ENCODE results near the gene ADCYAP1R1. TPM values are rescaled to one million over a fixed set of nuclear protein-coding genes. Genes with fewer than 3 reads are reported as not detected.

Gene ADCYAP1R1
- total and polyA plus RNA-seq, 2 donors (not counting 1 experiment from before 2014, with no cell fraction given): not detected

- no peak overlapping the region for H3K27ac Mint-ChIP-seq
- no peak for TF ChIP-seq EZH2 (IDR thresholded peaks at IDR 0.05; ENCODE audit: borderline replicate concordance, insufficient read depth, low read depth, low read length, poor library complexity, severe bottlenecking)
- no peak for TF ChIP-seq CTCF (IDR thresholded peaks at IDR 0.05)
- Histone ChIP-seq H3K9ac (ENCODE audit: low read length) (no peak overlapping the region), H3K79me2 (ENCODE audit: control insufficient read depth, insufficient read depth, low read length) (no peaks in the 10 kb centered on the region), H3K4me2 (replicated peaks; ENCODE audit: low read depth, low read length, poor library complexity, severe bottlenecking) (no peak overlapping the region), H4K20me1 (ENCODE audit: control insufficient read depth, insufficient read depth, low read length, poor library complexity, severe bottlenecking) (no peaks in the 10 kb centered on the region), H2AFZ (ENCODE audit: insufficient read depth, low read depth, low read length, poor library complexity, severe bottlenecking) (no peak overlapping the region), H3K4me1 (ENCODE audit: control insufficient read depth in 2 of 2, insufficient read depth in 2 of 2, low read length in 2 of 2) (no peaks in the 10 kb centered on the region), H3K27me3 (replicated peaks in 1 of 4; ENCODE audit: control extremely low read depth in 1 of 4, control insufficient read depth in 3 of 4, insufficient read depth in 4 of 4, low read length in 3 of 4) (no peaks in the 10 kb centered on the region), H3K36me3 (replicated peaks in 1 of 2; ENCODE audit: control extremely low read depth in 1 of 2, control insufficient read depth in 1 of 2, extremely low read depth in 1 of 2, insufficient read depth in 2 of 2, low read length in 1 of 2) (no peaks in the 10 kb centered on the region), H3K27ac (ENCODE audit: low read length in 2 of 2) (no peak overlapping the region), H3K9me3 (ENCODE audit: control extremely low read depth in 1 of 3, control insufficient read depth in 2 of 3, insufficient read depth in 1 of 3, low read length in 2 of 3) (no peaks in the 10 kb centered on the region), H3K4me3 (ENCODE audit: control extremely low read depth in 1 of 5, extremely low read depth in 1 of 5, insufficient read depth in 1 of 5, low read depth in 2 of 5, low read length in 4 of 5) (no peak overlapping the region)
- POLR2A ChIA-PET: no interaction called here
- WGBS (ENCODE audit: insufficient coverage): 84% methylated on average over 4 of the region's 4 CpGs
- no peak overlapping the region for H3K4me3 Mint-ChIP-seq
- CTCF ChIA-PET: interaction anchor here (0.7 to 7.8 kb wide), 2 partner anchors 9 to 160 kb away, joined by 3 to 65 read pairs; no protein-coding TSS in a partner anchor
- intact Hi-C loops (cut with micrococcal nuclease): no loop called here
- H3K27me3 Mint-ChIP-seq: peaks cover 19% of the 10 kb centered on the region
- ATAC-seq (ENCODE audit: low read depth) (no peak), DNase-seq (no peak)
- no peaks in the 10 kb centered on the region for H3K9me3 Mint-ChIP-seq (ENCODE audit: insufficient read depth)
- no peaks in the 10 kb centered on the region for H3K4me1 Mint-ChIP-seq
These were observed 73.1 kb downstream of the ADCYAP1R1 start for GRCh38 chr7:31125171-31125570.

- ATAC-seq (ENCODE audit: low read depth): no peak
- Mint-ChIP-seq H3K4me3 (no peak overlapping the region), H3K27ac (no peak overlapping the region), H3K9me3 (ENCODE audit: insufficient read depth) (no peaks in the 10 kb centered on the region), H3K4me1 (no peaks in the 10 kb centered on the region), H3K27me3 (peaks cover 19% of the 10 kb centered on the region)
- Histone ChIP-seq H4K20me1 (ENCODE audit: control insufficient read depth, insufficient read depth, low read length, poor library complexity, severe bottlenecking) (no peaks in the 10 kb centered on the region), H3K9ac (ENCODE audit: low read length) (no peak overlapping the region), H3K27ac (ENCODE audit: low read length in 2 of 2) (no peak overlapping the region), H3K4me1 (ENCODE audit: control insufficient read depth in 2 of 2, insufficient read depth in 2 of 2, low read length in 2 of 2) (no peaks in the 10 kb centered on the region), H2AFZ (ENCODE audit: insufficient read depth, low read depth, low read length, poor library complexity, severe bottlenecking) (no peak overlapping the region), H3K4me2 (replicated peaks; ENCODE audit: low read depth, low read length, poor library complexity, severe bottlenecking) (no peak overlapping the region), H3K79me2 (ENCODE audit: control insufficient read depth, insufficient read depth, low read length) (no peaks in the 10 kb centered on the region), H3K4me3 (ENCODE audit: control extremely low read depth in 1 of 5, extremely low read depth in 1 of 5, insufficient read depth in 1 of 5, low read depth in 2 of 5, low read length in 4 of 5) (no peak overlapping the region), H3K27me3 (replicated peaks in 1 of 4; ENCODE audit: control extremely low read depth in 1 of 4, control insufficient read depth in 3 of 4, insufficient read depth in 4 of 4, low read length in 3 of 4) (no peaks in the 10 kb centered on the region), H3K9me3 (ENCODE audit: control extremely low read depth in 1 of 3, control insufficient read depth in 2 of 3, insufficient read depth in 1 of 3, low read length in 2 of 3) (no peaks in the 10 kb centered on the region), H3K36me3 (replicated peaks in 1 of 2; ENCODE audit: control extremely low read depth in 1 of 2, control insufficient read depth in 1 of 2, extremely low read depth in 1 of 2, insufficient read depth in 2 of 2, low read length in 1 of 2) (no peaks in the 10 kb centered on the region)
- intact Hi-C loops (cut with micrococcal nuclease): no loop called here
- TF ChIP-seq EZH2 (IDR thresholded peaks at IDR 0.05; ENCODE audit: borderline replicate concordance, insufficient read depth, low read depth, low read length, poor library complexity, severe bottlenecking) (no peak), CTCF (IDR thresholded peaks at IDR 0.05) (no peak)
- CTCF ChIA-PET: no interaction called here
- WGBS (ENCODE audit: insufficient coverage): 71% methylated on average over 1 of the region's 1 CpG
- POLR2A ChIA-PET: no interaction called here
- no peak for DNase-seq
These were observed 74.9 kb downstream of the ADCYAP1R1 start for GRCh38 chr7:31126976-31127375.
